HL-60 (cell line): ENCODE results near the gene SLC25A47.
"Not testable (repeated sequence)": the region's sequence is repeated elsewhere in the genome, so short reads cannot be mapped to it uniquely, and the experiment has no call there.

Experiments used
- POLR2AphosphoS5 ChIP-seq: IDR thresholded peaks from 2 replicates; pipeline ENCODE4 v1.6.1; 2012; ENCODE audit warnings: low read depth
- TF ChIP-seq, protein P1 (sequence below): IDR thresholded peaks from one replicate; pipeline ENCODE4 v1.5.1; 2011; ENCODE audit warnings: low read length, control low read depth, inconsistent platforms; ENCODE audit not compliant: insufficient read depth

DNA sequence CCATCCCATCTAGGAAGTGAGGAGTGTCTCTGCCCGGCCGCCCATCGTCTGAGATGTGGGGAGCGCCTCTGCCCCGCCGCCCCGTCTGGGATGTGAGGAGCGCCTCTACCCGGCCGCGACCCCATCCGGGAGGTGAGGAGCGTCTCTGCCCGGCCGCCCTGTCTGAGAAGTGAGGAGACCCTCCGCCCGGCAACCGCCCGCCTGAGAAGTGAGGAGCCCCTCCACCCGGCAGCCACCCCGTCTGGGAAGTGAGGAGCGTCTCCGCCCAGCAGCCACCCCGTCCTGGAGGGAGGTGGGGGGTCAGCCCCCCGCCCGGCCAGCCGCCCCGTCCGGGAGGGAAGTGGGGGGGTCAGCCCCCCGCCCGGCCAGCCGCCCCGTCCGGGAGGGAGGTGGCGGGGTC, 21.5 kb downstream of the SLC25A47 start:
- TF ChIP-seq, protein P1, sequence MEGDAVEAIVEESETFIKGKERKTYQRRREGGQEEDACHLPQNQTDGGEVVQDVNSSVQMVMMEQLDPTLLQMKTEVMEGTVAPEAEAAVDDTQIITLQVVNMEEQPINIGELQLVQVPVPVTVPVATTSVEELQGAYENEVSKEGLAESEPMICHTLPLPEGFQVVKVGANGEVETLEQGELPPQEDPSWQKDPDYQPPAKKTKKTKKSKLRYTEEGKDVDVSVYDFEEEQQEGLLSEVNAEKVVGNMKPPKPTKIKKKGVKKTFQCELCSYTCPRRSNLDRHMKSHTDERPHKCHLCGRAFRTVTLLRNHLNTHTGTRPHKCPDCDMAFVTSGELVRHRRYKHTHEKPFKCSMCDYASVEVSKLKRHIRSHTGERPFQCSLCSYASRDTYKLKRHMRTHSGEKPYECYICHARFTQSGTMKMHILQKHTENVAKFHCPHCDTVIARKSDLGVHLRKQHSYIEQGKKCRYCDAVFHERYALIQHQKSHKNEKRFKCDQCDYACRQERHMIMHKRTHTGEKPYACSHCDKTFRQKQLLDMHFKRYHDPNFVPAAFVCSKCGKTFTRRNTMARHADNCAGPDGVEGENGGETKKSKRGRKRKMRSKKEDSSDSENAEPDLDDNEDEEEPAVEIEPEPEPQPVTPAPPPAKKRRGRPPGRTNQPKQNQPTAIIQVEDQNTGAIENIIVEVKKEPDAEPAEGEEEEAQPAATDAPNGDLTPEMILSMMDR, result not testable (repeated sequence)
- not testable (repeated sequence) for TF ChIP-seq POLR2AphosphoS5
